Adrenal gland (tissue), 12 donors: ENCODE measurements around the gene TTLL5. TPM values are rescaled to one million over a fixed set of nuclear protein-coding genes. Genes with fewer than 3 reads are reported as not detected.
"Not testable (repeated sequence)": the region's sequence is repeated elsewhere in the genome, so short reads cannot be mapped to it uniquely, and the experiment has no call there.

Experiments
- DNase-seq, 7 donors: peaks; one replicate each; pipeline ENCODE4 v3.0.0-alpha.2; 2019 to 2020
- H3K27ac ChIP-seq, 5 donors: fragments of 200-600 bp; sonication (generic) in 4 of 5; 1 replicate in 3 of 5; 2 replicates in 2 of 5; pipeline versions ENCODE4 v1.5.1 to v1.8.0; 2016 to 2020; ENCODE audit warnings: mild to moderate bottlenecking in 1 of 5
- H3K27me3 ChIP-seq: fragments of 200-600 bp; 2 replicates; pipeline ENCODE4 v1.8.0; 2021
- H3K36me3 ChIP-seq, 2 donors: fragments of 200-600 bp; replicated peaks in 1 of 2; 1 replicate in 1 of 2; 2 replicates in 1 of 2; pipeline versions ENCODE4 v1.5.1 to v1.8.0; 2018 to 2022
- H3K4me1 ChIP-seq, 2 donors: fragments of 200-600 bp; replicated peaks in 1 of 2; 1 replicate in 1 of 2; 2 replicates in 1 of 2; pipeline versions ENCODE4 v1.5.1 to v1.8.0; 2018 to 2021
- H3K4me3 ChIP-seq, 4 donors: fragments of 200-600 bp; sonication (generic) in 3 of 4; one replicate each; pipeline ENCODE4 v1.5.1; 2016 to 2018
- H3K9me3 ChIP-seq, 3 donors: fragments of 200-600 bp; sonication (generic) in 1 of 3; replicated peaks in 1 of 3; 1 replicate in 2 of 3; 2 replicates in 1 of 3; pipeline versions ENCODE4 v1.5.1 to v1.8.0; 2016 to 2021
- CTCF ChIP-seq, 6 experiments: fragments of 450-650 bp in 4 of 6; fragments of 200-600 bp in 2 of 6; sonication (generic) in 1 of 6; IDR thresholded peaks; 1 replicate in 5 of 6; 2 replicates in 1 of 6; pipeline versions ENCODE4 v1.5.1 to v1.8.0; 2016 to 2021; ENCODE audit warnings: antibody characterized with exemption in 6 of 6, mild to moderate bottlenecking in 2 of 6, moderate library complexity in 1 of 6
- POLR2A ChIP-seq, 2 donors: fragments of 450-650 bp; IDR thresholded peaks; one replicate each; pipeline ENCODE4 v1.6.1; 2017; ENCODE audit warnings: antibody characterized with exemption in 2 of 2, mild to moderate bottlenecking in 2 of 2, moderate library complexity in 1 of 2
- WGBS, 4 donors: extraction: QIAGEN DNeasy Blood & Tissue Kit in 2 of 4; methylation state at CpG; one replicate each; pipeline versions ENCODE4 v1.1.5 to v1.1.7; 2013 to 2017; 5-methylcytosine and 5-hydroxymethylcytosine counted together
- intact Hi-C, 2 donors: fragments of 100-400 bp; cut with DNase I; formaldehyde crosslinking; loops; one replicate each; pipeline versions ENCODE4 v1.14.1 to v1.15.0; 2022 to 2023
- polyA plus RNA-seq, 3 donors: library from polyadenylated mRNA; stranded (reverse); fragments of 200-250 nt in 2 of 3; fragments of 350-450 nt in 1 of 3; fragmentation: Illumina TruSeq in 1 of 3; extraction: RNeasy Lipid Tissue Mini Kit (QIAGEN cat#74804) in 1 of 3; gene quantifications; one replicate each; pipeline ENCODE4 v1.2.3, GENCODE V29; 2013 to 2014
- total RNA-seq, 9 donors: library from RNA; depleted of rRNA in 4 of 9; stranded (reverse); fragments of >200 nt in 4 of 9; fragments of 120-200 nt in 1 of 9; fragmentation: NEBNext Ultra II Directional in 1 of 9; extraction: Animal tissue kit (Norgen Biotek cat#: 25700) in 1 of 9; gene quantifications; one replicate each; pipeline versions ENCODE4 v1.1.0 to v1.2.4, GENCODE V29; 2013 to 2023
- donor health status: healthy with polysubstance abuse.
- donor health status: Bipolar disorder and iron deficiency.
- donor health status: DM: yes; HTN: yes; CAD: no.
- donor health status: DM: no; HTN: no; CAD: no.
- donor health status: DM: no; HTN: no; CAD: no.
- donor health status: DM: yes; HTN: yes; CAD: no.

The TTLL5 gene
- total and polyA plus RNA-seq, 12 donors, result 12.7 to 34.0 (median 24.1) TPM

GRCh38 chr14:75913183-75913582 is 252.1 kb downstream of the TTLL5 start:
- Histone ChIP-seq H3K27me3 (no peaks in the 10 kb centered on the region), H3K4me3 (no peak overlapping the region), H3K9me3 (no peaks in the 10 kb centered on the region), H3K36me3 (no peaks in the 10 kb centered on the region), H3K4me1 (no peaks in the 10 kb centered on the region), H3K27ac (no peak overlapping the region)
- DNase-seq, result no peak
- intact Hi-C loops, result no loop called here
- TF ChIP-seq CTCF (IDR thresholded peaks at IDR 0.05) (no peak), POLR2A (IDR thresholded peaks at IDR 0.05) (no peak)
- WGBS, 4 donors, result 90 to 99% (median 97%) methylated on average over 2 of the region's 2 CpGs

DNA sequence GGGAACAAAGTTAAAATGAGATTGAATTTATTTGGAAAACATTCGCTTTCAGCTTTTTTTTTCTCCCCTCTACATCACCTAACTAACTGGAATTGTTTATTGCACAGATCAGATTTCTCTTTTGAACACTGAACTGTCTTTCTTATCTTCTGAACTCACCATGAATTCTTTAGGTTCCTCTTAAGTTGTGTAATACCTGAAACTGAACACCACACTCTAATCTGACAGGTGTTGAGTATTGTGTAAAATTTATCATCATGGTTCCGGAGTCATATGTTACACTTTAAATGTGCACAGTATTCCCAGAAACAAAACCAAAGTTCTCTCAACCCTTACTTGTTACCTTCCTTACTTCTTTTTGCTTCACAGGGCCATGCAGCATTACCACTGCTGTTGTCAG is 254.0 kb downstream of the TTLL5 start:
- TF ChIP-seq CTCF (IDR thresholded peaks at IDR 0.05) (no peak), POLR2A (IDR thresholded peaks at IDR 0.05) (no peak)
- no peaks in the 10 kb centered on the region for H3K27me3 ChIP-seq
- no peak overlapping the region for H3K27ac ChIP-seq
- intact Hi-C loops, result no loop called here
- H3K36me3 ChIP-seq, result no peaks in the 10 kb centered on the region
- no peaks in the 10 kb centered on the region for H3K4me1 ChIP-seq
- no peak for DNase-seq
- 96 to 100% (median 98%) methylated on average over 2 of the region's 2 CpGs for WGBS, 4 donors
- no peaks in the 10 kb centered on the region for H3K9me3 ChIP-seq
- H3K4me3 ChIP-seq, result no peak overlapping the region

- Histone ChIP-seq H3K27ac (peak overlapping the region in 1 of 5 donors; percentile 43), H3K4me1 (no peaks in the 10 kb centered on the region), H3K36me3 (no peaks in the 10 kb centered on the region), H3K27me3 (no peaks in the 10 kb centered on the region), H3K9me3 (no peaks in the 10 kb centered on the region), H3K4me3 (no peak overlapping the region)
- 88 to 91% (median 90%) methylated on average over 10 of the region's 10 CpGs for WGBS, 4 donors
- intact Hi-C loops, result no loop called here
- TF ChIP-seq CTCF (IDR thresholded peaks at IDR 0.05) (no peak), POLR2A (IDR thresholded peaks at IDR 0.05) (no peak)
- DNase-seq, result no peak
Measured at GRCh38 chr14:75917322-75917945, 256.4 kb downstream of the TTLL5 start.

GRCh38 chr14:75917946-75918335 is 256.9 kb downstream of the TTLL5 start:
- DNase-seq, result no peak
- Histone ChIP-seq H3K4me3 (no peak overlapping the region), H3K27ac (peak overlapping the region in 1 of 5 donors; percentile 43), H3K9me3 (no peaks in the 10 kb centered on the region), H3K4me1 (no peaks in the 10 kb centered on the region), H3K36me3 (no peaks in the 10 kb centered on the region), H3K27me3 (no peaks in the 10 kb centered on the region)
- WGBS, 4 donors, result 79 to 100% (median 88%) methylated on average over 1 of the region's 1 CpG
- intact Hi-C loops, result no loop called here
- TF ChIP-seq POLR2A (IDR thresholded peaks at IDR 0.05) (no peak), CTCF (IDR thresholded peaks at IDR 0.05) (no peak)

GRCh38 chr14:75920421-75920820 is 259.4 kb downstream of the TTLL5 start:
- H3K4me3 ChIP-seq, H3K27me3 ChIP-seq, DNase-seq, H3K36me3 ChIP-seq, H3K27ac ChIP-seq, H3K4me1 ChIP-seq, H3K9me3 ChIP-seq, intact Hi-C loops: not testable (repeated sequence)
- WGBS, 4 donors, result 80 to 99% (median 95%) methylated on average over 4 of the region's 4 CpGs

DNA sequence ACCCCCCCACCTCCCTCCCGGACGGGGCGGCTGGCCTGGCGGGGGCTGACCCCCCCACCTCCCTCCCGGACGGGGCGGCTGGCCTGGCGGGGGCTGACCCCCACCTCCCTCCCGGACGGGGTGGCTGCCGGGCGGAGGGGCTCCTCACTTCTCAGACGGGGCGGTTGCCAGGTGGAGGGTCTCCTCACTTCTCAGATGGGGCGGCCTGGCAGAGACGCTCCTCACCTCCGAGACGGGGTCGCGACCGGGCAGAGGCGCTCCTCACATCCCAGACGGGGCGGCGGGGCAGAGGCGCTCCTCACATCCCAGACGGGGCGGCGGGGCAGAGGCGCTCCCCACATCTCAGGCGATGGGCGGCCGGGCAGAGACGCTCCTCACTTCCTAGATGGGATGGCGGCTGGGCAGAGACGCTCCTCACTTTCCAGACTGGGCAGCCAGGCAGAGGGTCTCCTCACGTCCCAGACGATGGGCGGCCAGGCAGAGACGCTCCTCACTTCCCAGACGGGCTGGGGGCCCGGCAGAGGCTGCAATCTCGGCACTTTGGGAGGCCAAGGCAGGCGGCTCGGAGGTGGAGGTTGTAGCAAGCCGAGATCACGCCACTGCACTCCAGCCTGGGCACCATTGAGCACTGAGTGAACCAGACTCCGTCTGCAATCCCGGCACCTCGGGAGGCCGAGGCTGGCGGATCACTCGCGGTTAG is 264.2 kb downstream of the TTLL5 start:
- DNase-seq, intact Hi-C loops, H3K9me3 ChIP-seq, H3K27ac ChIP-seq, H3K4me1 ChIP-seq, H3K27me3 ChIP-seq, H3K36me3 ChIP-seq, H3K4me3 ChIP-seq: not testable (repeated sequence)
- 93 to 100% (median 95%) methylated on average over 2 to 46 of the region's 54 CpGs for WGBS, 4 donors
